ENCODE results near the gene TRIM46.
"Not testable (repeated sequence)": the region's sequence is repeated elsewhere in the genome, so short reads cannot be mapped to it uniquely, and the experiment has no call there.

TRIM46 gene

GRCh38 chr1:155233502-155233901, 59.9 kb downstream of the TRIM46 start:
- DNase-seq: not testable (repeated sequence)
